HG02840 (cell line): ENCODE measurements around the gene HPSE2.

ENCODE experiments used
- ATAC-seq: cut with Tn5 transposase; IDR thresholded peaks from one replicate; pipeline ENCODE4 v1.9.1; 2021; ENCODE audit warnings: mild to moderate bottlenecking, moderate library complexity, moderate number of reproducible peaks; ENCODE audit not compliant: unreplicated experiment, low FRiP score

HPSE2 gene

GRCh38 chr10:98453729-98454128 lies 781.9 kb downstream of the HPSE2 start:
- no peak for ATAC-seq

GRCh38 chr10:98450618-98451017 lies 785.0 kb downstream of the HPSE2 start:
- no peak for ATAC-seq

GRCh38 chr10:98449287-98449686 lies 786.4 kb downstream of the HPSE2 start:
- no peak for ATAC-seq

GRCh38 chr10:98446661-98447221 lies 788.9 kb downstream of the HPSE2 start, which contains the start of gene HPS1:
TSS of gene HPS1 (minus strand) at chr10:98446935. CDS start at chr10:98443240, 3,695 bp downstream.
- peak; percentile 85 for ATAC-seq

DNA sequence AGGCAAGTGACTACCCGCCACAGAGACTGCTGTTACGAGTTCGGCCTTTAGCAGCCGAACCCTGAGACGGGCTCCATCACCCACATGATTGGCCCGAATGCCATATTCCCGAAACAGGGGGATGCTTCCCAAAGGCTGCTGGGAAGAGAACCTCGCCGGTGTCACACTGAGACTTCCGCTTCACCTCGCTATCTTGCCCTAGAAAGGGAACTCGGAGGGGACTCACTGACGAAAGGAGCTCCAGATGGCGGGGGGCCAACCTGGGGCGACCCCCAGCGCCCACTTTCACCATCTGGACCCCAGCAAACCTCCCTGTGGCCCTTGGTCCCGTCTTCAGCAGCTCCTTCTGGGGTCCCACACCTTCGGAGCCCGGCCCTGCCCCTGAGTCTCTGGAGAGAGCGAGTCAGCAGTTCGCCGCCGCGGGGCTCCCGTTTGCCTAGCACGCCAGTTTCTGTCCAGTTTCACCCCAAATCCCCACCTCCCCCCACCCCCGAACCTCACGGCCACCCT lies 789.4 kb downstream of the HPSE2 start:
- ATAC-seq, result peak; percentile 19

DNA sequence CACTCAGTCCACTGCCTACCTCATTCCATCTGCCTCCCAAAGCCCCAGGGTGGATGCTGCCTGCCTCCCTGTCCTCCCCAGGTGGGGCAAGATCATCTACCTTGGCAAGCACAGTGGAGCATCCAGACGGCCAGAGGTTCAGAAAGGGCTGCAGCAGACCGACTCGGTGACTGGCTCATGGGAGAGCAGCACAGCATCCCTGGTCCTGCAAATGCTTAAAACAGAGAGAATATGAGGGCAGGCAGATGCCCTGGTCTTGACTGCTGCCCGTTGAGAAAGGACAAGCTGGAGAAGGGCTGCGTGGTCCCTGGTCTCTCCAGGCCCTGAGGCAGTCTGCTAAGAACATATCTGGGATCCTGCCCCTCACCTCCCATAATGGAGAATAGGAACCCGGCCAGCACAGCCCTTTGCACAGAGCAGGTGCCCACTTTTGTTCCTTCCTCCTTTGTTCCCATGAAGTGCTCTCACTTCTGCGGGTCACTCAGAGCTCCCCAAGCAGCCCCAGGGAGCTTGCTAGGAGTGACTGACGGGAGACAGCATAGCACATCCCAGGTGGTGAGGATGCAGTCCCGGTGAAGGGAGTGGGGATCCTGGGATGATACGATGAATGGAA lies 790.3 kb downstream of the HPSE2 start:
- no peak for ATAC-seq

- ATAC-seq, result no peak
These were observed 791.2 kb downstream of the HPSE2 start for GRCh38 chr10:98444314-98445006.

DNA sequence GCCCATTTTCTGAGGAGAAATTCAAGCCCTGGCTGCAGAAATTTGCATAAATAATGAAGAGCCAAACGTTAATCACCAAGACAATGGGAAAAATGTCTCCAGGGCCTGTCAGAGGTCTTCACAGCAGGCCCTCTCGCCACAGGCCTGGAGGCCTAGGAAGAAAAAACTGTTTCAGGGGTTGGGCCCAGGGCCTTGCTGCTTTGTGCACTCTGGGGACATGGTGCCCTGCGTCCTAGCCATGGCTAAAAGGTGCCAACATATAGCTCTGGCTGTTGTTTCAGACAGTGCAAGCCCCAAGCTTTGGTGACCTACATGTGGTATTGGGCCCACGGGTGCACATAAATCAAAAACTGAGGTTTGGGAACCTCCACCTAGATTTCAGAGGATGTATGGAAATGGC lies 796.9 kb downstream of the HPSE2 start:
- no peak for ATAC-seq

DNA sequence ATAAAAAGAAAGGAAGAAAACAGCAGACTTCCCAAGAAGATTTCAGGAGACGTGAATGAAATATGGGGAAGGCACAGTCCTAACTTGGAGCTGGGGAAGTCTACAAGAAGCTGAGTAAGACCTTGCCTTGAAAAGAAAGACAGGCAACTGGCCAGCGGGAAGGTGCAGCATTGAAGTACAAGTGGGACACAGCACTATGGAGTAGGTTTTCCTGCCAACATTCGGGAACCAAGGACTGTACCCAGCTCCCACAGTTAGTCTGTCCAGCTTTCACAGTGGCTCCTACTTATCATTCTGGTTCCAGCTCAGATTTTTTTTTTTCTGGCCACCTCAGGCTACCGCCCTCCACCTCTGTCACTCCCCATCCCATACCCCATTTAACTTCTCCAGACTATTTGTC lies 798.9 kb downstream of the HPSE2 start:
- ATAC-seq, result no peak

DNA sequence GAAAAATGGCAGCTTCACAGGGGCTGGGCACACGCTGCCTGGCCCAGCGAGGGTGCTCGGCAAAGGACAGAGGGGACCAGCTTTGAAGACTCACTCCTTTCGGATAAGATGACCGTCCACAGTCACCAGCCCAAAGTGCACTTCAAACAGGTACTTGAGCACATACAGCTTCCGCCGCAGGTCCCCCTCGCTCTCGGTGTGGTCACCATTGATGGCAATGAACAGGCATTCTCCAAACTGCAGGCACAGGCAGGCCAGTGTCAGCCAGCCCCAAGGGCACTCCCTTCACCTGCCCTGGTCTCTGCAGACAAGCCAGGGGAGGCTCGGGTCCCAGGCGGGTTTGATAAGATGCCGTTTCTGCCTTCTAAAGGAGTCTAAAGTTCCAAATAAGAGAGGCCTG lies 800.5 kb downstream of the HPSE2 start:
- ATAC-seq, result no peak

- no peak for ATAC-seq
These were observed 801.5 kb downstream of the HPSE2 start for GRCh38 chr10:98433881-98434732.

DNA sequence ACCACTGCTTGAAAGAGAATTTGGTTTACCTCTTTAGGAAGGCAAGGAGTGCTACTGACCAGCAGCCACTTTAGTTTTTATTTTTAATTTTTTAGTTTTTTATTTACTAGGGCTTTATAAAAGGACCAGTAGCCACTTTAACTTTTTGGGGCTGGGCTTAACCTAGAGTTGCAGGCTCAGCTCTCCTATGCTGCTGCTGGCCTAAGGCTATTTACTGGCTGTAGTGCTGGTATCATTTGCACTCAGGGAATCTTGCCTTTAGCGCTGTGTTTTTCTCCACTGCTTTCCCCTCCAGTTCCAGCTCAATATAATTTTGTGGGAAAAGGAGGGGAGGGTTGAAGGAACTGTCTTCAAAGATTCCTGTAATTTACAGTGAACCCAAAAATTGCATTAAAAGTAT lies 802.3 kb downstream of the HPSE2 start:
- no peak for ATAC-seq

DNA sequence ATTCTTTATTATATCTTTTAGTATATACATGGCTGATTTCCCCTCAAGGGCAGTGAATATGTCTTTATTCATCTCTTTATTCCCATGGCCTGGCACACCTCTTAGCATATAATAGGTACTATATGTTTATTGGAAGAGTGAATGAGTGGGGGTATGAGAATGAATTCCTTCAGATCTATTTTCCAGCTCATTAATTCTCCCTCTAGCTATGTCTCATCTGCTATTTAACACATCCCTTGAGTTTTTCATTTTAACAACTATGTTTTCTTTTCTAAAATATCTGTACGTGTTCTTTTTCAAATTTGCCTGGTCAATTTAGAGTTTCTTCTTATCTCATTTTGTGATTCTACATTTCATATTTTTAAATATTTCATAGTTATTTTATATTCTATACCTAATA lies 803.3 kb downstream of the HPSE2 start:
- no peak for ATAC-seq

DNA sequence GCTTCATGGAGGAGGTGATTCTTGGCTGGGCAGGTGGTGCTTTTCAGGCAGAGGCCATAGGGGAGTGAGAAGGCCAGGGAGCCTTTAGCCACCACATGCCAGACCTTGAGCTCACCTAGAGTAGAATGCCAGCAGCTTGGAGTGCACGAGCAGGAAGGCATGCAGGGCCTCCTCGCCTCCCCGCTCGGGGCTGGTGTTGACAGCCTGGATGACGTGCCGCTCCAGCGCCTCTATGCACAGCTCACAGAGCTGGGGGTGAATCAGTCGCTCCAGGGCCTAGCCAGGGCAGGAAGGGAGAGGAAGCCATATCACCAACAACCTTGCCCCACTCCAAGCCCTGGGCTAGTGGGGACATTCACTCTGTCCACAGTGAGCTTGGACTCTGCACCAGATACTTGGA lies 804.6 kb downstream of the HPSE2 start:
- ATAC-seq, result no peak

GRCh38 chr10:98430427-98430826 lies 805.2 kb downstream of the HPSE2 start:
- no peak for ATAC-seq

DNA sequence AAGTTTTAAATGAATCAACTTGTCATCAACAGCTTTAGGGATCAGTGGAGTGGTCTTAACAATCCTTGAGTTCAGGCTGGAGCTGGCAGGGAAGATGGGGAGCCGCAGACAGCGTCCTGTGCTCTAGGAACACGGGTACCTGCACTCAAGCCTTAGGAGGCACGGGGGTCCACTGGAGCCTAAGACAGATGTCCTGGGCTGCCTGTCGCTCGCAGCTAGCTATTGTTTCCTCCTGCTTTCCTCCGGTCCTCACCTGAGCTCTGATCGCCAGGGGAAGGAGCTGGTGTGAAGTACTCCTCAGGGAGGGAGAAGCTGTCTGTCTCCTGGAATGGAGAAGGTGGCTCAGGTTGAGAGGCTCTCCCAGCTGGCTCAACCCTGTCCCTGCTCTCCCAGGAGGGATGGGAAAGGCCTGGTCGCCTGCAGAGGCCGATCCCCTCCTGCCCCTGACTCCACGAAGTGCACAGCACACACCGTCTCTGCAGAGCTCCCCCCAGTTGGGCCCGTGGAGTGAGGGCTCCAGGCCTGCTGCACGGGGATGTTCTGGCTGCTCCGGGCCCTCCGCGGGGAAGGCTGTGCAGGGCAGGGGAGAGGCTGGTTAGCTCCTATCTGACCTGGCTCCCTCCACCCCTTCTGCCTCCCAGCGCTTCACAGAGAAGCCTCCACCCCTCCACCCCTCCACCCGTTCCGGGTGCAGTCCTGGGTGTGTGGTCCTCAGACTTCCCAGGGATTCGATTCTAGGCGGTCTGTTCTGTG lies 806.2 kb downstream of the HPSE2 start:
- ATAC-seq, result no peak

- no peak for ATAC-seq
These were observed 808.6 kb downstream of the HPSE2 start for GRCh38 chr10:98427011-98427515.

GRCh38 chr10:98425511-98426352 lies 809.9 kb downstream of the HPSE2 start:
- no peak for ATAC-seq
